GM18520 (cell line): Measurements from ENCODE around the gene SLC35D3.
"Not testable (repeated sequence)": the region's sequence is repeated elsewhere in the genome, so short reads cannot be mapped to it uniquely, and the experiment has no call there.

Experiments
- ATAC-seq: cut with Tn5 transposase; IDR thresholded peaks from one replicate; pipeline ENCODE4 v1.9.1; 2021; ENCODE audit not compliant: unreplicated experiment

The SLC35D3 gene, protein sequence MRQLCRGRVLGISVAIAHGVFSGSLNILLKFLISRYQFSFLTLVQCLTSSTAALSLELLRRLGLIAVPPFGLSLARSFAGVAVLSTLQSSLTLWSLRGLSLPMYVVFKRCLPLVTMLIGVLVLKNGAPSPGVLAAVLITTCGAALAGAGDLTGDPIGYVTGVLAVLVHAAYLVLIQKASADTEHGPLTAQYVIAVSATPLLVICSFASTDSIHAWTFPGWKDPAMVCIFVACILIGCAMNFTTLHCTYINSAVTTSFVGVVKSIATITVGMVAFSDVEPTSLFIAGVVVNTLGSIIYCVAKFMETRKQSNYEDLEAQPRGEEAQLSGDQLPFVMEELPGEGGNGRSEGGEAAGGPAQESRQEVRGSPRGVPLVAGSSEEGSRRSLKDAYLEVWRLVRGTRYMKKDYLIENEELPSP

DNA sequence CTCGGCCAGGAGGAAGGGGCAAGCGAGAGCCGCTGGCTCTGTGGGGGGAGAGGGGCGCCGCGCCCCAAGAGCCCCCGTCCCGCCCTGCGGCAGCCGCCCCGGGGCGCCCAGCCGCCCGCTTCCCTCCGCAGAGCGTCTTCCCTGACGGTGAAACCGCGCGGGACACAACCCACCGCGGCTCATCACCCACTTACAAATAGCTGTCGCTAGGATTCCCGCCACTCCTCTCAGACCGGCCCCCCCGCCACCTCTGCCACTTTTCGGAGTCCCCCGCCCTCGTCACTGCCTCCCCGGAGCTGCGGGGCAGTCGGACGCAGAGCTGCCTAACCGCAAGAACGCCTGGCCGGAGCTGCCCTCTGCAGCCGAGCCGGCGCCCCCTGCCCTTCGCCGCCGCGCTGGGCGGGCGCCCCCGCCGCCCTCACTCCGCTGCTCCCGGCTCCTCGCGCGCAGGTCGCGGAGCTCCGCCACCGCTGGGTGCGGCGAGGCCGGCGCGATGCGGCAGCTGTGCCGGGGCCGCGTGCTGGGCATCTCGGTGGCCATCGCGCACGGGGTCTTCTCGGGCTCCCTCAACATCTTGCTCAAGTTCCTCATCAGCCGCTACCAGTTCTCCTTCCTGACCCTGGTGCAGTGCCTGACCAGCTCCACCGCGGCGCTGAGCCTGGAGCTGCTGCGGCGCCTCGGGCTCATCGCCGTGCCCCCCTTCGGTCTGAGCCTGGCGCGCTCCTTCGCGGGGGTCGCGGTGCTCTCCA, at the start of gene SLC35D3:
Gene SLC35D3, plus strand, starts transcription at position 366 of the 749 bp plus-strand sequence. Its CDS starts 128 bp downstream, at position 494.
- ATAC-seq, result no peak

DNA sequence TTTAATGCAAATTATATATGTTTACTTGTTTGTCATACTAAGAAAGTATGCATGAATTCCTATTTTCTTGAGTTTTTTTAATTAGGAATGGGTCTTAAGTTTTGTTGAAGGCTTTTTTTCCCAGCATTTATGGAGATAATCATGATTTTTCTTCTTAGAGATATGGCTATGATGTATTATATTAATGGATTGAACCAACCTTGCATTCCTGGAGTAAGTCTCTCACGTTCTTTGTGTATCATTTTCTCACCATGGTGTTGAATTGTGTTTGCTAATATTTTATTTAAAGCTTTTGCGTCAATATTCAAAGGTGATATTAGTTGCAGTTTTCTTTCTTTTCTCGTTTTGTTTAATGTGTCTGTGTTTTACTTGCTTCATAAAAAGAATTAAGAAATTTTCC, 48.4 kb upstream of the SLC35D3 start:
- ATAC-seq, result no peak

DNA sequence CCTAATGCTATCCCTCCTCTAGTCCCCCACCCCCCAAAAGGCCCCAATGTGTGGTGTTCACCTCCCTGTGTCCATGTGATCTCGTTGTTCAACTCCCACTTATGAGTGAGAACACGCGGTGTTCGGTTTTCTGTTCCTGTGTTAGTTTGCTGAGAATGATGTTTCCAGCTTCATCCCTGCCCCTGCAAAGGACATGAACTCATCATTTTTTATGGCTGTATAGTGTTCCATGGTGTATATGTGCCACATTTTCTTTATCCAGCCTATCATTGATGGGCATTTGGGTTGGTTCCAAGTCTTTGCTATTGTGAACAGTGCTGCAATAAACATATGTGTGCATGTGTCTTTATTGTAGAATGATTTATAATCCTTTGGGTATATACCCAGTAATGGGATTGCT, 45.6 kb upstream of the SLC35D3 start:
- not testable (repeated sequence) for ATAC-seq

DNA sequence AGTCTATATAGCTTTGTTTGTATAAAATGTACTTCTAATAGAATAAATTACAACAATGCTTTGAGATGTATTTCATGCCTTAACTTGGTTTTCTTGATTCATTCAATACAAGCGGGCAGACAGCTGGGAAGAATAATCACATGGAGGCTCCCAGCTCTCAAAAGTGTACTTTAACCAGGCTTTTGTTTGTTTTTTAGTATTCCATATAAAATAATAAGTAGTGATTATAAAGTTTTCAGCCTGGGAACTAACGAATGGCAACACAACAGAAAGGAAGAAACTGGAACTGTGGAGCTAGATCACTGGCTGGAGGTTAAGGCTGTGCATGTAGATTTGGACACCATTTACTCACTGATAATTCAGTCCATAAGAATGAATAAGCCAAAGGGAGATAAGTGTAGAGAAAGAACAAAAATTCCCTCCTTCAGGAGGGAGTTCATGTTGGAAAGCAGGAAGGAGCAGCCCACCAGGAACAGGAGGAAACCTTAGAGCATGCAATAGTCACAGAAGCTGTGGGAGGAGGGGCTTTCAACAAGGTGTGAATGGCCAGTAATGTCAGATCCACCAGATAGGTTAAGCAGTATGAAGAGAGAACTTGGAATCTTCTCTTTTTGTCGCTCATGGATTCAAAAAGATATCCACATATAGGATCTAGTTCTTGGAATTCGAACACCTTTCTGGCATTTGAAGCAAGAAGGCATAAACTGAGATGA, 41.2 kb upstream of the SLC35D3 start:
- ATAC-seq, result no peak

DNA sequence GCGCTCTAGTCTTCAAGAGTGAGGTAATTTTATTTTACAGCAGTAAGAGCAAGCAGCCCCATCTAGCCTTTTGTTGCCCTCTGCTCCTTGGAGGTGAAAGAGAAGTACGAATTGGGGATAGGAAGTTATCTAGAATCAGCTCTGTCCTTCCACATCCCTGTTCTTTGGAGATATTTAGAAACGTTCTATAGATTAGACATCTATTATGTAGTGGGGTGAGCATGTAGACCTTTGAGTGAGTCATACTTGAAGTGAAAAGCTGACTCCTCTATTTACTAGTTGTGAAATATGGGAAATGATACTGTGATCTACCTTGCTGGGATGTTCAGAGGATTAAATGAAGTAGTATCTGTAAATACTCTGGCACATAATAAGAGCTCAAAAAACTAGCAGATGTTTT, 36.0 kb upstream of the SLC35D3 start:
- no peak for ATAC-seq

DNA sequence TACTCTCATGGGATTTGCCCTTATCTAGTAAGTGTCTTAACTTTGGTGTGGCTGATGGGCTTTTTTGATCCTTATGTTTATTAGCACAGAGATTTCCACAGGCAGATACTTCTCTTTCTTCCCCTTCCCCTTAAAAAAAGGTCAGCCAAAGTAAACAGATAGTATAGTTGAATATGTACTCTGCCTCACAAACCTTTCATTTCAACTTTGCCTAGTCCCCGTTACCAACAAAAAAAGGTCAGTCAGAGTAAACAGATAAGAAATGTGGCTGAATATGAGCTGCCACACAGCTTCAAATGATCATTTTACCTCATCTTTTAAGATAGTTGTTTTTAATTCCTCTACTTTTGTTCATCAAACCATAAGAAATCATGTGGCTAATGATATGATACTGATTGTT, 34.1 kb upstream of the SLC35D3 start:
- no peak for ATAC-seq

DNA sequence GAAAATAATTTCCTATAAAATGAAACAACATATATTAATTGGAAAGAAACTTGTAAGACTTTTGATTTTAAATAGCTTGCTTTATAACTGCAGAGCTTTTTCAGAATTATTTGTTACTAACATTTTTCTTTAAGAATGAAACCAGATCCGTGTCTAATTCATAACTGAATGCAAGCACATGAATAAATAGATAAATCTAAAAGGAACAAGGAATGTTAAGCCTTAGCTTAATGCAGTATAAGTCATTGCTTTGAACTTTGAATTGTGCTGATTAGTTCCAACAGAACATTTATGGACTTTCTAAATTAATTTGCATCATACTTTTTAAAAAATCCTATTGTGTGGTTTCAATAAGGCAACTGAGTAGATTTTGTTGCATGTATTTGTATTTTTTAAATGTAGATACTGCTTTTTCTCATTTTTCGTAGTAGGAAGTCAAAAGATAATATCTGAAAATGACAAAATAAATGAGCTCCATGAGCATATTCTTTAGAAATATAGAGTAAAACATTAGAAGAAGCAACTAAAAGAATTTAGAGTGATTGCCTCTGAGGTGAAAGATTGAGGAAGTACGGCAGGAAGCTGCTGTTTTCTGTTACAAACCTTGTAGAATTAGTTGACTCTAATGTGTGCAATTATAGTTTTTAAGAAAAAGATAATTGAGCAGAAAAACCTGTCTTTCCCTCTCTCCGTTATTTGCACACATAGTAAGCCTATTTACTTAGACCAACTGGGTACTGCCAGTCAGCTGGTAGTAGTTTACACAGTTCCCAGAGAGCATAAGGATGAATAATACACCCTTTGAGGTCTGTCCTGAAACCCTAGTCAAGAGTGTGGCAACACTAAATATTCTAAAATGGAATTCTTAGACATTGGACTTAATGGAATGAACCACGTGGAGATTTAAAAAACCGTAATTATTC, 32.6 kb upstream of the SLC35D3 start:
- ATAC-seq, result no peak

DNA sequence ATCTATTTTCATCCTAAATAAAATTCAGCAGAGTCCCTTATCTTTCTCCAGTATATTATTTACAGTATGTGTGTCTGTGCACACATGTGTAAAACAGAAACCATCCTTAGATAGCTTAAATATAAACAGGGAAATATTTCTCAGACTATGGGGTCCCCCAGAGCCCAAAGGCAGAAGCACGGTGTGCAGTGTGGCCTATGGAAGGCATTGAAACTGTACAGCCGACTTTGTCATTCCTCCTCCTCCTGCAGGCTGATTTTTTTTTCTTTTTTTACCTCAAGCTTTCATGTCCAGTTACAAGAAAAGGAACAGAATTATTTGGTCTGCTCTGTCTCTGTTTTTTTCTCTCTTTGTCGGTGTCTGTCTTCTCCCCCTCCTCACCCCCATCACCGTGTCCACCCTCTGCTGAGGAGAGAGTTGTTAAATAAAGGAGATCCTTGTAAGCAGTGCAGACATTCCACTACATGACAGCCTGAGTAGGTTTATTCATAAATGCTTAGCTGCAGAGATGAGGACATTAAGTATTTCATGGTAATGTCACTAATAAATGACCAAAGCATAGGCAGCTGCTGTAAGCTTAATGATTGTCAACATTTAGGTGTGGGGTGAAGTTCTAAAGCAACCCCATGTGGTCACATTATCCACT, 31.8 kb upstream of the SLC35D3 start:
- no peak for ATAC-seq

DNA sequence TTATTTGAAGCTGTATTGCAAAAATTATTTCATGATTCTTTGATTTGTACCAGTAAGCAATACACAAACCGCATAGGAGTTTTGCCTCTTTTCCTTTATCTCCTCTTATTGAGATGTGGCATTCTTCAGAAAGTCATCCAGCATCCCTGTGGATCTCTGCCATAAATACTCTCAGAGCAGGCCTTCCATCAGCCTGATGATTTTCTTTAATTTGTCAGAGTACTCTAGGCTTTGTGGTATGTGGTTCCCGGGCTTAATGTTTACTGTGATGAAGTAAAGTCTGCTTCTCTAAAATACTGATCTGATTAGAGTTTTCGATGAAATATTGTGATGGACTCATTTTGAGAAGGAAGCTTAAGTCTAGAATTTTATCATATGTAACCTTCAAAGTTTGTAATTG, 31.1 kb upstream of the SLC35D3 start:
- no peak for ATAC-seq

DNA sequence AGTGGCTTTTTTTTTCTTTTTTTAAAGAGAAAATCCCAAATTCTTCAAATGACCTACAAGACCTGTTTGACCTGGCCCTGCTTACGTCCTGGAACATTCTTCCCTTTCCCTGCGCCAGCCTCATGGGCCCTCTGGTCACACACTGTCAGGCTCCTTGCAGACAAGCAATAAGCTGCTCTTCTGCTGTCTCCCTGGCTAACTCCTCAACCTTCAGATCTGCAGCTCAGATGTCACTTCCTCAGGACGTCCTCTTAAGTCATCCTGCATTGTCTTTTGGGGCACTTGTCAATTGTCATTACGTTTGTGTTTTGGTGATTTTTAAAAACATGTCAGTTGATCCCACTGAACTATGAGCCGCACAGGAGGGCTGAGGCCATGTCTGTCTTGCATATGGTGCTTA, 28.9 kb upstream of the SLC35D3 start:
- ATAC-seq, result no peak

DNA sequence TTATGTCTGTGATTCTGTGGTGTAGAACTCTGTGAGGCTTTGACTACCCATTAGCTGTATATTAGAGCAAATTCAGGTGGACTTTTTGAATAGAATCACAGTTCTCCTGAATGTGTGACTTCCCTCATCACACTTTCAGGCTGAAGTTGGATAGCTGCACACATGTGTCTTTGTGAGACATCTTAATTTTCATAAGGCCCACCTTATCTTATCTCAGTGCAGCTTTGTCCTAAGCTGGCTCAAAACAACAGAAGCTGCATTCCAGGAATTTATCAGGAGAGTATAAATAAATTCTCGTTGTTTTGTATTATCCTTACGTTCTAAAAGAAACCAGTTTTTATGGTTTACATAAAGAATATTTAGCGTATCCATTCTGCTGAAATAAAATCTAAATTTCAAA, 26.2 kb upstream of the SLC35D3 start:
- ATAC-seq, result no peak

DNA sequence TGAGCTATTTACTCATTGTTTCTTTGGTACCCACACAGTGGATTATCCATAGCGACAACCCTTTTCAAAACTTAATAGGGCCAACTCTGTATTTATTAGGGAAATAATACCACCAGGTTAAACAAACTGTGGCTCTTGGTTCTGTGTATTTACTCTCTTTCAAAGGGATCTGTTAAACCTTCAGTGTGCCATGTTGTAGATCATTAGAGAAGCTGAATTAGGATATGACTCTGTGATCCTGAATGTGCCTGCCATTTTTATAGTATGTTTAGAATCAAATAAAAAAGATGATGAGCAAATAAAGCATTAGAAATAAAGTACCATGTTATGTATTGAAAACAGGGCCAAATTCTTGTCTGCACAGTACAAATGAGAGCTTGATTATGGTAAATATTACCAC, 25.0 kb upstream of the SLC35D3 start:
- ATAC-seq, result no peak

DNA sequence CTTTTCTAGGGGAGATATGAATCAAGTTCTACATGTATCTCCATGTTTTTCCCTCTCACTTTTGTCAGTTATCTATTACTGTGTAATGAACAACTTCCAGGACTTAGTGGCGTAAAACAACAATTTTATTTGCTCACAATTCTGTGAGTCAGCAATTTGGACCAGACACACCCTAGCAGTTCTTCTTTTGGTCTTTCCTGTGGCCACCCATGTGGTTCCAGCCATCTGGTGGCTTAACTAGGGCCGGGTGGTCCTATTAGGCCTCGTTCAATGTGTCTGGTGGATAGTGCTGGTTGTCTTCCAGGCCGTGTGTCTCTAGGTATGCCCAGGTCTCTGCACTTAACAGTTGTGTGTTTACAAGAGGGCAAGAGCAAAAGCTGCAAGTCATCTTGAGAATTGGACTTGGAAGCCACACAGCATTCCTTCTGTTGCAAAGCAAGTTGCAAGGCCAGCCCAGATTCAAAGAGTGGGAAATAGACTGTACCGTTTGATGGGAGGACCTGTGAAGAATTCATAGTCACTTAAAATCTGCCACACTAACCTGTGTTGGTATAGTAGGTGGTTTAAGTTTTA, 20.8 kb upstream of the SLC35D3 start:
- no peak for ATAC-seq

DNA sequence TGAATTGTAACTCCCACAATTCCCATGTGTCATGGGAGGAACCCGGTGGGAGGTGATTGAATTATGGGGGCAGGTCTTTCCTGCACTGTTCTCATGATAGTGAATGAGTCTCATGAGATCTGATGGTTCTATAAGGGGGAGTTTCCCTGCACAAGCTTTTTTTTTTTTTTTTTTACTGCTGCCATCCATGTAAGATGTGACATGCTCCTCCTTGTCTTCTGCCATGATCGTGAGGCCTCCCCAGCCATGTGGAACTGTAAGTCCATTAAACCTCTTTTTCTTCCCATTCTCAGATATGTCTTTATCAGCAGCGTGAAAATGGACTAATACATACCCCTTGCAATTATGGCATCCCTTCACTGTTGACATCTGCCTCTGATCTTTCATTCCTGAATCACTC, 17.6 kb upstream of the SLC35D3 start:
- not testable (repeated sequence) for ATAC-seq

DNA sequence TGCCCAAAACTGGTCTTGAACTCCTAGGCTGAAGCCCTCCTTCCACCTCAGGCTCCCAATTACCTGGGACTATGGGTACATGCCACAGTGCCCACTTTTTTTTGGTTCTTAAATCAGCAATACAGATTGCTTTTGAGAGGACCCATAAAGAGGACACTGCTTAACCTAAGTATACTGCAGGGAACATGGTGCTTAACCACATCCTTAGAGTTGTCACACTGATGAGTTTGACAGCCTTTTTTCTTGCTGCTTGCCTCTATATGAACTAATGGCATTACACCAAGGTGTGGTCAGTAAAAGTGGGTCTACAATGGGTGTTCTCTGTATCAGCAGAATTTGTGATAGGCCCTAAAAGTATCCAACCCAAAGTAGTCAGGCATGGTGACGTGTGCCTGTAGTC, 7.2 kb upstream of the SLC35D3 start:
- no peak for ATAC-seq

DNA sequence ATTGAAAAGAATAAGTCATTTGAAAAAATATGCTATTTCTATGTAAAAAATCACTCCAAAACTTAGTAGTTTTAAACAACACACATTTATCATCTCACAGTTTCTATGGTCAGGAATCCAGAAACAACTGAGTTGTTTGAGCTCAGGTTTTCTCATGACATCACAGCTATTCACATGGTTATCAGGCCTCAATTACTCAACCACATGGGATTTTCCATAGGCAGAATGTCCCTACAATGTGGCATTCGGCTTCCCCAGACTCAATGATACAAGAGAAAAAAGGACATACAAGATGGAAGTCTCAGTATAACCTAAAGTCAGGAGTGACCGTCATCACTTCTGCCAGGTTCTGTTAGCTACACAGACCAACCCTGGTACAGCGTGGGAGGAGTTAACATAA, 3.4 kb upstream of the SLC35D3 start:
- no peak for ATAC-seq

DNA sequence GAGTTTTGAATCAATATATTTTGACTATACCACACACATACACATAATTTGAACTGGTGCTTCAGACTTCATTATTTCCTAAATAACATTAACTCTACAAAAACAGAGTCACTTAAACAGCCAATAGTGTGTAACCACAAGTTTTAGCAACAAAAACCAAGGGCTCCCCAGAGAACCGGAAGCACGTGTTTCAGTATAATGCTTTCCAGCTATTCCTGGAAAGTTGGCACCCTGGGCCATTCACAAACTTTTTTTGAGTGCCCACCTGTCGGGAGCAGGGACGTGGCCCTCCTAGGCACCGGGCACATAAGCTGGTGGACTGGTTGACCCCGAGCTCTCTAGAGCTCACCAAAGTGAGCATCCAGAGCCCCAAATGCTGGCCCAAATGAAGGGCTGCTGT, 1.9 kb upstream of the SLC35D3 start:
- ATAC-seq, result no peak

DNA sequence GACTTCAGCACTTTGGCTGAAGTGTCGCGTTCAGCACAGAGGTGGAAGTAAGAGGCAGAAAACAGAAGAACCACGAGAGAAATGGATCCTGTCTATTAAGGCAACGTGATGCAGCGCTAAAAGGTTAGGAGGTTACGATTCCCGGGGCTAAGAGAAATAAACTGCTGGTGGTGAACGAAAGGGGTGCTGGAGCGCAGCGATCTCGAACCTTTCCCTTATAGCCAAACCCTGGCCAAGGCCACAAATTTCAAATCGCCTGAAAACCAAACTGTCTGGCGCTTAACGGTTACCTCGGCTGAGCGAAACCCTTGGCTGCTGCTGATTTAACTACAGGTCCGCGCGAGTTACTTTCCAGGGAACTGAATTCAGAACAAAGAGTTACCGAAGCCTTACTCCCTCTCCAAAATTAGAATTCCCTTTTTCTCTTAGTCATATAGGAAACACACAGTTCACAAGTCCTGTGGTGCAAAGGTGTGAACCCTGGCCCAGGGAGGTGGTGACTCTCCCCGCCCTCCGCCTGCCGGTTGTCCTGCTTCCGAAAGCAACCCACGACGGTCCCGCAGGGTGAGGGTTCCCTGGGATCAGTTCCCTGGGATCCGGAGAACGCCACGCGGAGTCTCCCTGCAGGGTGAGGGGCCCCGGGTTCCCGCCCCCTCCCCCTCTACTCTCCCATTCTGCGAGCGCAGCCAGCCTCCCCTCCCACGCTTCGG, 1.3 kb upstream of the SLC35D3 start:
- no peak for ATAC-seq

DNA sequence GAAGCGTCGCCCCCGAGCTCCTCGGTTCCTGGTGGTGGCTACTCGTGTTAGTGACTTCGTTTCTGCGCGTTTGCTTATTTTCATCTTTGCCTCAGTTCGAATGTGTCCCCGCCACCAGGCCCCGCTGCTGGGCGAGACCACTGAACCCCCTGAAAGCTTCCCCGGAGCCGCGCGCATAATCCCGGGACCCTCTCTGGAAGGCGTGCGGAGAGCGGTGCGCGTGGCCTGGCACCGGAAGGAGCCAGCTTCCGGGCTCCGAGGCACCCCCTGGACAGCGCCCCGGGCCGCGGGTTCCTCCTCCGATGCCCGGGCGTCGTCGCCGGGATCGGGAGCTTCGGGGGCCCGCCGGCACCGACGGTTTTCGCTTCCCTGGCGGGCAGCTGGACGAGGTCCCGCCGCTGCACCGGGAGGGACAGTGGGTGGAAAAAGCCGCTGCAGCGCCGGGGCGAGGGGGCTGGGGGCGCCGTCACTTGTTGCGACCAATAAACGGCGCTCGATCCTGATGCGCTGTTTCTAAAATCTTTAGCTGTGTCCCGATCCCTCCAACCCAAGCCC, 643 bp upstream of the SLC35D3 start:
- no peak for ATAC-seq
